SJSA1 (cell line): ENCODE data around the gene SFXN2. TPM values are rescaled to one million over a fixed set of nuclear protein-coding genes. Genes with fewer than 3 reads are reported as not detected.
"Not testable (repeated sequence)": the region's sequence is repeated elsewhere in the genome, so short reads cannot be mapped to it uniquely, and the experiment has no call there.

Experiments
- DNase-seq, 2 experiments: peaks; one replicate each; pipeline ENCODE4 v3.0.0-alpha.2; 2015 to 2020; ENCODE audit warnings: low spot score in 2 of 2, low read depth in 1 of 2
- H3K27ac ChIP-seq: fragments of 250-450 bp; sonication (Bioruptor Pico); 2 replicates; pipeline ENCODE4 v1.5.1; 2020; ENCODE audit warnings: mild to moderate bottlenecking, moderate library complexity
- H3K27me3 ChIP-seq: fragments of 250-450 bp; sonication (Bioruptor Pico); replicated peaks from 2 replicates; pipeline ENCODE4 v1.5.1; 2020; ENCODE audit warnings: mild to moderate bottlenecking, moderate library complexity
- H3K36me3 ChIP-seq: fragments of 250-450 bp; sonication (Bioruptor Pico); 2 replicates; pipeline ENCODE4 v1.5.1; 2020; ENCODE audit warnings: mild to moderate bottlenecking
- H3K4me1 ChIP-seq: fragments of 250-450 bp; sonication (Bioruptor Pico); replicated peaks from 2 replicates; pipeline ENCODE4 v1.6.1; 2021; ENCODE audit warnings: mild to moderate bottlenecking
- H3K4me3 ChIP-seq: fragments of 250-450 bp; sonication (Bioruptor Pico); 2 replicates; pipeline ENCODE4 v1.5.1; 2020; ENCODE audit warnings: mild to moderate bottlenecking
- H3K9me3 ChIP-seq: fragments of 250-450 bp; sonication (Bioruptor Pico); replicated peaks from 2 replicates; pipeline ENCODE4 v1.5.1; 2020; ENCODE audit warnings: mild to moderate bottlenecking
- total RNA-seq: library from RNA; depleted of rRNA; stranded (reverse); fragments of >200 nt; shearing (Covaris generic); gene quantifications from 2 replicates; pipeline ENCODE4 v1.2.3, GENCODE V29; 2014; rRNA removed

Gene SFXN2, protein sequence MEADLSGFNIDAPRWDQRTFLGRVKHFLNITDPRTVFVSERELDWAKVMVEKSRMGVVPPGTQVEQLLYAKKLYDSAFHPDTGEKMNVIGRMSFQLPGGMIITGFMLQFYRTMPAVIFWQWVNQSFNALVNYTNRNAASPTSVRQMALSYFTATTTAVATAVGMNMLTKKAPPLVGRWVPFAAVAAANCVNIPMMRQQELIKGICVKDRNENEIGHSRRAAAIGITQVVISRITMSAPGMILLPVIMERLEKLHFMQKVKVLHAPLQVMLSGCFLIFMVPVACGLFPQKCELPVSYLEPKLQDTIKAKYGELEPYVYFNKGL
- 1.1 and 3.1 TPM in 2 replicates for total RNA-seq

DNA sequence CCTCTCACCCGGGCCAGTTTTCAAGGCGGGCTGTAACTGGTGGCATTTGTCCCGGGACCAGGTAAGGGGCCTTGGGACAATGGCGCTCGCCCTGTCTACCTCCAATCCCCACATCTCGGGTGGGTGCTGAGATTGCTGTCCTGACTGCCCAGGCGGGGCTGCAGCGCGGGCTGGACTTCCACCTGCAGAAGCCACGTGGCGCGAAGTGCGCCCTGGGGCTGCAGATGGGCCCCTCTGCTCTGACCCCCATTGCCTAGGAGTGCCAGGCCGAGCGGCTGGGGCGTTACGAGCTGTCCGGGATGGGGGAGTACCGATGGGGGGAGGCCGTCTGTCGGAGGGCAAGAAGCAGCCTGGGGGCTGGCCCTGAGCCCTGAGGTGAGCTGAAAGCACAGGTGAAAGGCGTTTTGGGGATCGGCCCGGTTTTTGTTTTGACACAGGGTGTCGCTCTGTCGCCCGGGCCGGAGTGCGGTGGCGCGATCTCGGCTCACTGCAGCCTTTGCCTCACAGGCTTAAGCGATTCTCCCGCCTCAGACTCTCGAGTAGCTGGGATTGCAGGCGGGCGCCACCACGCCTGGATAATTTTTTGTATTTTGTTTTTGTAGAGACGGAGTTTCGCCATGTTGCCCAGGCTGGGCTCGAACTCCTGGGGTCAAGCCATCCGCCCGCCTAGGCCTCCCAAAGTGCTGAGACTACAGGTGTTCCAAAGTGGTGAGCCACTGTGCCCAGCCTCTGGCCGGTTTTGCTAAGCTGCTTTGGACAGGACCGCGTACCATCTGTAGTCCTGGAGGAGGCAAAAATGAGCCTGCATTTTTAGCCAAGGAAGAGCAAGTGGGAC lies at the start of gene SFXN2:
Gene SFXN2 (plus strand): TSS at position 16 of the 835 bp plus-strand sequence. CDS start 12,001 bp downstream, outside the sequence.
- DNase-seq = no peak

DNA sequence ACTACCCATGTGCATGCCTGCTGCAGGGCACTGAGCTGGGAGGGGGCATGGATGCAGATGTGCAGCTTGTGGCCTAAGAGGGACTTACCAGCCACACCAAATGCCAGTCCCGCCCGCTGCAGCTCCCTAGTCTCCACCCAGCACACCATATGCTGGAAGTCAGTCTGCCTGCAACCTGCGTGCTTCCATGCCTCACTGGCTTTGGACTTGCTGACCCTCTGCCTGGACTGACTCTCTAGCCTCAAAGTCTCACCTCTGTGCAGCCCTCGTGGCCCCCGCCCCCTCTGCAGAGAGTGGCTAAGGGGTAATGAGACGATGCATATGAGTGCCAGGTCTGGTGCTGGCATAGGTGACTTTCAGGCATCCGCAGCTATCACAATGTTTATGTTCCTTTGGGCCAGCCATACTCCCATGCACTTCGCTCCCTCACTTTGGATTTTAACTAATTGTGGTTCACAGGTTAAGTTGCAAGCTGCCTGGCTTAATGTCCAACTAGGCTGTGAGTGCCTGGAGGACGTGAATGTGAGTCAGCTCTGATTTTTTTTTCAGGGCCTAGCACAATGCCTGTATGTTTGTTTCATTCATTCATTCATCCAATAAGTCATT lies 48.4 kb upstream of the SFXN2 start:
- H3K4me1 ChIP-seq = peaks cover 17% of the 10 kb centered on the region
- H3K9me3 ChIP-seq = no peaks in the 10 kb centered on the region
- no peak for DNase-seq
- no peak overlapping the region for H3K4me3 ChIP-seq
- no peak overlapping the region for H3K27ac ChIP-seq
- peaks cover 2% of the 10 kb centered on the region; the same call in 1 of the 2 replicates for H3K36me3 ChIP-seq
- H3K27me3 ChIP-seq = no peaks in the 10 kb centered on the region

More for the DNA sequence above, at the start of gene SFXN2:
- Histone ChIP-seq H3K36me3 (peaks cover 4% of the 10 kb centered on the region; the same call in 1 of the 2 replicates), H3K27ac (peak within 1 kb of the TSS; percentile 87), H3K4me1 (peaks cover 43% of the 10 kb centered on the region), H3K4me3 (peak within 1 kb of the TSS; percentile 80), H3K9me3 (no peaks in the 10 kb centered on the region), H3K27me3 (no peaks in the 10 kb centered on the region)

DNA sequence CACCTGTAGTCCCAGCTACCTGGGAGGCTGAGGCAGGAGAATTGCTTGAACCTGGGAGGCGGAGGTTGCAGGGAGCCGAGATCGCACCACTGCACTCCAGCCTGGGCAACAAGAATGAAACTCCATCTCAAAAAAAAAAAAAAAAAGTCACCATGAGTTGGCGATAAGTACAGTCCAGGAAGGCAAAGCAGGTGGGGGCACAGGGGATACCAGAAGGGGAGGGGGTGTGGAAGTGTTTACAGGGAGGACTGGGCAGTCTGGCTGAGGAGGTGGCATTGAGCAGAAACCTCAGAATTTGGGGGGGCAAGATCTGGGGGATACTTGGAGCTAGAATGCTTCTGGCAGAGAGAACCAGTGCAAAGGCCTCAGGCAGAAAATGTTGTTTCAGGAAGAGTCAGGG lies 47.0 kb upstream of the SFXN2 start:
- H3K4me1 ChIP-seq = peaks cover 12% of the 10 kb centered on the region
- not testable (repeated sequence) for H3K27me3 ChIP-seq, H3K27ac ChIP-seq, DNase-seq, H3K36me3 ChIP-seq, H3K9me3 ChIP-seq, H3K4me3 ChIP-seq

DNA sequence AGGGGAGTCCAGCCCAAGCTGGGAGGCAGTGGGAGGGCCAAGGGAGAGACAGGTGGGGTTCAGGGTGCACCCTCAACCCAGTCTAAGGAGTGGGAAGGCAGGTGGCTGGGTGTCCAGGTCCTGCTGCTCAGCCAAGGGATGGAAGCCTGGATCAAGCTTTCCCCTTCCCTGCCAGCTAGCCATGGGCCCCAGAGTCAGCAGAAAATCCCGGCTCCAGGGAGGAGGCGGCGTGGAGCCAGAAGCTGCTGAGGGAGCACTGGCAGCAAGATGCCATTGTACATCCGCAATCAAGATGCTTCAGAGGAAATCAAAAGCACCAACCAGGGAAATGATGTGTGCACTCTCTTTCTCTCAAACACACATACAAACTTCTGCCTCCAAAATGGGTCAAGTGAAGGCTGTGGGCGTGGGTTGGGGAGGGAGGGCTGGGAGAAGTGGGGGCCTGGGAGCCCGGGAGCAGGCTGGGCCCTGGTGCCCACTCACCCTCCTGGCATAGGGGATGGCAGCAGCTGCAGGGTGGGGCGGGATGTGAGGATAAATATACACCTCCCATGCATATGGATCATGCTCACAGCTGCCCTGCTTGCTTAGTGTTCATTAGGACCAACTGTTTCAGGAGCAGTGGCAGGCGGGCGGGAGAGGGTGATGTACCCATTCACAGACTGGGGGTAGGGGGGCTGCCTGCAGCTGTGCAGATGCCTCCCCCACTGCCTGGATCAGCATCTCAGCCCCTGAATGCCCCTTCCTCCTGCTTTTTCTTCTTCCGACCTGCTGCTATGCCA lies 45.9 kb upstream of the SFXN2 start:
- peaks cover 13% of the 10 kb centered on the region for H3K4me1 ChIP-seq
- no peak for DNase-seq
- H3K27ac ChIP-seq = no peak overlapping the region

DNA sequence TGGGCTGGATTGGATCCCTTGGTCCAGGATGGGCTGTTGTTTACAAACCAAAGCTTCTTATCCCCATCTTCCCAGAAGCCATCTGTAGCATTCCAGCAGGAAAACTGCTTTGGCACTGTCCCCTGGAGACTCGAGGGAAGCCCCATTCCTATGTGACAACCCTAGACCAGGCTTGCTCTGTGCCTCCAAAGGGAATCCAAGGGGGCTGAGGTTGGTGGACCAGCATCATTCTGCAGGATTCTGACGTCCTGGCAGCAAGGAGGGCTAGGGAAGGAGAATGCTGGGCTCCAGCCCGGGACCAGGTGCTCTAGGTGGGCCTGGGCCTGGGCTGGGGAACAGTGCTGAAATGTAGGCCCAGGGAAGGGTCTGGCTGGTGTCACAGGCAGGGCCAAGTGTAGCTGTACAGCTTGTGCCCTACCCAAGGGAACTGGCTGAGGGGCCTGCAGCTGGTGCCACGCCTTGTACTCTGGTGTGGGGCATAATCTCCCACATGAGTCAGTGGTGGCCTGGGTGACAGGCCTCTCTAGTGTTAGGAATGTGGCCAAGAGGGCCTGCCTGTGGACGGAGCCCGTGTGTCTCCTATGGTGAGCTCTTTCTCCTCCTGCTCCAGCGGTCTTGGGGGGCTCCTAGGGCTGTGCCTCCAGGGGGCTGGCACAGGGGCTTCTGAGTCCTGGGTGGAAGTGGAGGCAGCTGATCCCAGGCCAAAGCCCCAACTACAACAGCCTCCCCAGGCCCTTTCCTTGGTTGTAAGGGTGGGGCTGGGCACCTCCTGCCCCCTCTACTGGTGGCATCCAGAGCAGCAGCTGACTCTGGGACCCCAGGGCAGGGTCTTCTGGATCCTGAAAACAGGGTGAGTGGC lies 45.0 kb upstream of the SFXN2 start:
- peak; percentile 64 to 71 for DNase-seq
- Histone ChIP-seq H3K4me3 (no peak overlapping the region), H3K9me3 (no peaks in the 10 kb centered on the region), H3K27me3 (no peaks in the 10 kb centered on the region), H3K4me1 (peaks cover 22% of the 10 kb centered on the region), H3K27ac (peak overlapping the region; percentile 59), H3K36me3 (no peaks in the 10 kb centered on the region)

More for the DNA sequence above, 45.9 kb upstream of the SFXN2 start:
- Histone ChIP-seq H3K27me3 (no peaks in the 10 kb centered on the region), H3K9me3 (no peaks in the 10 kb centered on the region), H3K4me3 (no peak overlapping the region), H3K36me3 (no peaks in the 10 kb centered on the region)

DNA sequence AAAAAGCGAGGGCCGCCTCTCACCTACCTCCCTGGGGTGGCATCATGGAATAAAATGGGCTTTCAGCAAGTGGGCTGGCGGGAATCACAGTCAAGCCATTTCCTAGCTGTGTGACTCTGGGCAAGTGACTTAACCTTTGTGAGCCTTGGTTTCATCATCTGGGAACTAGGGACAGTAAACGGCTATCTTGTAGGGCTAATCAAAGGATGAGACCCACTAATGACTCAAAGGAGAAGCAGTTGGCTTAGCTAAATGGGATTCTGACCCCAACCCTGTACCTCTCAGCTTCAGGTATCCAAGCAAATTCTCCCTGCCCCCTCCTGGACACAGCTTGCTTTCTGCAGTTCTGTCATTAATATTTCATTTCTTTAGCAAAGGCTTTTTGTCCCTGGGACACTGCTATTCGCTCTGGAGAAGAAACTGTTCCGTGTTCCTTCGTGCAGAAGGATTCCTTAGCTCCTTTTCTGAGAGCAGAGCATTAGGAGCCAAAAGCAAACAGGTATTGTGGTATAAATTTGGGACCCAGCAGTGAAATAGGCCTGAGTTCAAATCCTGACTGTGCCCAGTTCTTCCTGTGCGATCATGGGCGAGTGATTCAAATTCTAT lies 44.3 kb upstream of the SFXN2 start:
- peaks cover 29% of the 10 kb centered on the region for H3K4me1 ChIP-seq
- H3K4me3 ChIP-seq = no peak overlapping the region
- no peak for DNase-seq

DNA sequence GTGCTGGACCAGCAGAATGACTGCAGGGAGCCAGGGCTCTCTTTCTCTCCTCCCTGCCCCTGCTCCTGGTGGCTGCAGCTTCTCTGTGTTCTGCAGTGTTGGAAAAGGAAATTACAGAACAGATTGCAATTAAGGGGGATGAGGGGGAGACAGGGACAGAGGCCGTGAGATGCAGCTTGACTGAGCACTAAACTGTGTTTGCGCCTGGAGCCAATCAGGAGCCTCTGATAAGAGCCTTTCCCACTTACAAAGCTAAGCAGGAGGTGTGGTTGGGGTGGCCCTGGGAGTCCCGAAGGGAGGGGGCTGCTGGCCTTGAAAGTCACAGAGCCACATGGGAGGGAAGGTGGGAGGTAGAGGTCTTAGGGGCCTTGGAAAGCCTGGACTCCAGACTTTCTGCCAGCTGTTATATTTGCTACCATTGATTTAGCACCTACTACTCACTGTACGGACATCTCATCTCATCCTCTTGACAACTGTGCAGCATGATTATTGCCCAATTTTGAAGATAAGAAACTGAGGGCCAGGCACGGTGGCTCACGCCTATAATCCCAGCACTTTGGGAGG lies 43.5 kb upstream of the SFXN2 start:
- no peak for DNase-seq
- Histone ChIP-seq H3K4me1 (peaks cover 37% of the 10 kb centered on the region), H3K27ac (no peak overlapping the region), H3K36me3 (no peaks in the 10 kb centered on the region), H3K27me3 (no peaks in the 10 kb centered on the region), H3K4me3 (no peak overlapping the region), H3K9me3 (no peaks in the 10 kb centered on the region)

More for the DNA sequence above, 44.3 kb upstream of the SFXN2 start:
- Histone ChIP-seq H3K27me3 (no peaks in the 10 kb centered on the region), H3K36me3 (no peaks in the 10 kb centered on the region), H3K27ac (no peak overlapping the region), H3K9me3 (no peaks in the 10 kb centered on the region)

DNA sequence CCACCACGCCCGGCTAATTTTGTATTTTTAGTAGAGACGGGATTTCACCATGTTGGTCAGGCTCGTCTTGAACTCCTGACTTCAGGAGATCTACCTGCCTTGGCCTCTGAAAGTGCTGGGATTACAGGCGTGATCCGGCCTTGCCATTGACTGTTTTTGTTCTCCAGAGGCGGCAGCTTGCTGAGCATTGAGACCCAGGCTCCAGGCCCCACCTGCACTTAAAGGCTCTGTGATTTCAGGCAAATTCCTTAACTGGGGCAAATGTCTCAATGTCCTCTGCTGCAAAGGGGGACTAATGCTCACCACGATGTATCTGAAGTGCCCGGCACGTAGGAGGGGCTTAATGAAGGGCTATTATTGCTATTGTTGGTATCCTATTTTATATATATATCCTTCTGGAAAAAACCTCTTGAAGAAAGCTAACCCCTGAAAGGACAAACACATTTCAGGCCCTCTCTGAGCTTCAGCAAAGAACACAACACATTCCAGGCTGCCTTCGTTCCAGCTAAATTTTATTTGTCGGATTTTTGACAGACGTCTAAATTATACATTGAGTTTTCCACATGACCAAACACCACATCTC lies 41.1 kb upstream of the SFXN2 start:
- Histone ChIP-seq H3K4me3 (no peak overlapping the region), H3K27ac (peak overlapping the region; percentile 10; the same call in 1 of the 2 replicates), H3K27me3 (no peaks in the 10 kb centered on the region), H3K9me3 (no peaks in the 10 kb centered on the region), H3K4me1 (peaks cover 56% of the 10 kb centered on the region), H3K36me3 (no peaks in the 10 kb centered on the region)
- no peak for DNase-seq

DNA sequence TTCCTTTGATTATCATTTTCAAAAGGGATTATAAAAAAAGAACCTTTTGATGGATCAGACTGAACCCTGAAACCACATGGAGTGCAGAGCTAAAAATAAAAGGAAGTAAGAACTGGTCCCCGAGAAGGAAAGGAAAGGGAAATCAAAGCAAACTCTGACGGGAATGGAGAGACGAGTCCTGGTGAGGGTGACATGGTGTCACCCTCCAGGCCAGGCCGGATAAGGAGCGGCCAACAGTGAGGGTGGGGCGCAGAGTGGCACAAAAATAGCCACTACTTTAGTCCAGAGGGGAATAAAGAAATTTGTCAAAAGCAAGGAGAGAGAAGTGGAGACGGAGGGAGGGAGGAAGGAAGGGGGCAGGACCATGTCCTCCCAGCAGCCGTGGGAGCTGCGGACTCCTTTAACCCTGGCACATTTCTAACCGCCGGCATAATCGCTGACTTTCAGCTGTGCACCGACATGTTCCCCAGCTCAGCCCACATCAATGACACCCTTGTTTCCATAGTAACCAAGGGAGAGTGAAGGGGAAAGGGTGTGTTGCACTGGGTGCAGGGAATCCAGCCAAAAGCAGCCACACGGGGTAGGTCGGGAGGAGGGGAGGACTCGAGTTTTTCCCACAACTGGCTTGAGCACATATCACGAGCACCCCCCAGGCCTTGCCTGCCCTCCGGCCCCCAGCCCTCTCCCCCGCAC lies 40.5 kb upstream of the SFXN2 start:
- H3K36me3 ChIP-seq = no peaks in the 10 kb centered on the region
- peaks cover 62% of the 10 kb centered on the region for H3K4me1 ChIP-seq
- H3K27me3 ChIP-seq = no peaks in the 10 kb centered on the region
- H3K4me3 ChIP-seq = no peak overlapping the region
- H3K27ac ChIP-seq = peak overlapping the region; percentile 10
- H3K9me3 ChIP-seq = no peaks in the 10 kb centered on the region
- DNase-seq = peak; percentile 42 to 68

DNA sequence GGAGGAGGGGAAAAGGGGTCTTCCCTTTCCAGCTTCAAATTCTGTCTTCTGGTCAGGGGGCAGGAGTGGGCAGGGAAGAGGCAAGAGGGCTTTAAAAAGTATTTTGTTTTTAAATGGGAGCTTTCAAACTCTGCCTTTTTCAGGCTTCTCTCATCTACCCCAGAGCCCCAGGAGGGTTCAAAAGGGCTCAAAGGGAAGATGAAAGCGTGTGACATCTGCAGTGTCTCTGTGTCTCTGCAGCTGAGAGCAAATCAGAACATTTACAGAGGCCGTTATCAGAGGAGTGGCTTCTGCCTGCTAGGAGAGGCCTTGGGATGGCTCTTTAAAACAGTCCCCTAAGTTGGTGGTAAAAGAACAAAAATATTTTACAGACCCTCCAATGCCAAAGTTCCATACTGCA lies 39.9 kb upstream of the SFXN2 start:
- peaks cover 59% of the 10 kb centered on the region for H3K4me1 ChIP-seq
- DNase-seq = no peak
- H3K4me3 ChIP-seq = no peak overlapping the region
- no peaks in the 10 kb centered on the region for H3K27me3 ChIP-seq
- no peaks in the 10 kb centered on the region for H3K36me3 ChIP-seq
- peak overlapping the region; percentile 10; the same call in 1 of the 2 replicates for H3K27ac ChIP-seq
- no peaks in the 10 kb centered on the region for H3K9me3 ChIP-seq

DNA sequence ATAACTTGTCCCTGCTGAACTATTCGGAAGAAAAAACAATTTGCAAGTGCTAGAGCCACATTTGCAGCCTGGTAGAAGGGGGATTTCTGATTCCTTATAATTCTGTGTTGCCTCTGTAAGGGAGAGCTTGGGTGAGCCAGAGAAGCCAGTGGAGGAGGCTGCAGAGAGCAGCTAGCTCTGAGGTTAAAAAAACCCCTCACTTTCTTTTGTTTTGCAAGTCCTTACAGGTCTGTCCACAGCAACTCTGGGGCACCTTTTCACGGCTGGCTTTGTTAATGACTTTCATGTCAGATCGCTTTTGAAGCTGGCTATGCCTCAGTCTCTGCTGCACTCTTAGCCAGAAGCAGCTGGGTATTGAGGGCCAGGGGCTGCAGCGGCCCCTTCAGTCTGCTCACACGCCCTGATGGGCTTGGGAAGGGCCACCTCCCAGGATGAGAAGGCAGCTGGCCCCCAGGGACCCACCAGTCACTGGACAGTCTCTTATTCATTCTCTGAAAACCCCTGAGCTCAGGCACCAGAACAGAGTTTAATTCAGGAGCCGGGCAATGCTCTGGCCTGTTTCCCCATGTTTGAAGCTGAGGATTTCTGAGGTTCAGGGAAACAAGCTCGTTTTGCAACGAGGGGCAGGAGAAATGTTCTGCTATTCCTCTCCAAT lies 39.3 kb upstream of the SFXN2 start:
- peak in 1 of 2 experiments; percentile 28 for DNase-seq
- Histone ChIP-seq H3K27me3 (no peaks in the 10 kb centered on the region), H3K4me1 (peaks cover 54% of the 10 kb centered on the region), H3K36me3 (no peaks in the 10 kb centered on the region), H3K4me3 (no peak overlapping the region), H3K27ac (peak overlapping the region; percentile 72), H3K9me3 (no peaks in the 10 kb centered on the region)
